Gastrocnemius medialis (tissue), 4 donors: ENCODE measurements around the gene GMCL2. TPM values are rescaled to one million over a fixed set of nuclear protein-coding genes. Genes with fewer than 3 reads are reported as not detected.

Experiments used
- ATAC-seq, 2 donors: fragments of 150-250 bp; one replicate each; pipeline ENCODE4 v1.9.1; 2016
- DNase-seq, 2 donors: peaks; one replicate each; pipeline ENCODE4 v3.0.0-alpha.2; 2019
- H3K27ac ChIP-seq, 4 donors: fragments of 200-600 bp; sonication (generic); 1 replicate in 1 of 4; 2 replicates in 3 of 4; pipeline ENCODE4 v1.5.1; 2016 to 2018; ENCODE audit warnings: mild to moderate bottlenecking in 2 of 4, moderate library complexity in 1 of 4
- H3K27me3 ChIP-seq, 3 donors: fragments of 200-600 bp; sonication (generic) in 2 of 3; 1 replicate in 1 of 3; 2 replicates in 2 of 3; pipeline versions ENCODE4 v1.5.1 to v1.6.0; 2016 to 2019; ENCODE audit warnings: mild to moderate bottlenecking in 1 of 3, moderate library complexity in 1 of 3
- H3K36me3 ChIP-seq, 2 donors: fragments of 200-600 bp; sonication (generic) in 1 of 2; one replicate each; pipeline ENCODE4 v1.5.1; 2017 to 2018
- H3K4me1 ChIP-seq, 2 donors: fragments of 200-600 bp; sonication (generic) in 1 of 2; one replicate each; pipeline ENCODE4 v1.5.1; 2016 to 2017; ENCODE audit warnings: mild to moderate bottlenecking in 2 of 2
- H3K4me3 ChIP-seq, 4 donors: fragments of 200-600 bp; sonication (generic) in 3 of 4; 1 replicate in 1 of 4; 2 replicates in 3 of 4; pipeline ENCODE4 v1.5.1; 2016 to 2019; ENCODE audit warnings: mild to moderate bottlenecking in 2 of 4
- H3K9me3 ChIP-seq, 3 donors: fragments of 200-600 bp; sonication (generic) in 2 of 3; 1 replicate in 1 of 3; 2 replicates in 2 of 3; pipeline ENCODE4 v1.5.1; 2016 to 2019
- CTCF ChIP-seq, 5 experiments: fragments of 450-650 bp in 3 of 5; fragments of 200-600 bp in 2 of 5; sonication (generic) in 2 of 5; IDR thresholded peaks in 4 of 5; conservative IDR thresholded peaks in 1 of 5; 1 replicate in 4 of 5; 2 replicates in 1 of 5; pipeline ENCODE4 v1.5.1; 2016 to 2019; ENCODE audit warnings: antibody characterized with exemption in 5 of 5, mild to moderate bottlenecking in 3 of 5, moderate library complexity in 3 of 5
- POLR2A ChIP-seq, 2 donors: fragments of 450-650 bp; IDR thresholded peaks; one replicate each; pipeline ENCODE4 v1.6.1; 2017; ENCODE audit warnings: antibody characterized with exemption in 2 of 2, mild to moderate bottlenecking in 2 of 2, moderate library complexity in 2 of 2
- in situ Hi-C, 4 donors: fragments of 200-750 bp; cut with MboI; loops; one replicate each; pipeline versions ENCODE4 v1.15.0 to v1.8.0; 2017; ENCODE audit warnings: low sequenced_read_pairs in 4 of 4
- intact Hi-C: fragments of 100-400 bp; cut with DNase I; formaldehyde crosslinking; loops from one replicate; pipeline ENCODE4 v1.15.1; 2023; ENCODE audit warnings: low total_unique reads
- total RNA-seq, 4 donors: library from RNA; depleted of rRNA; stranded (reverse); fragments of >200 nt; gene quantifications; one replicate each; pipeline versions ENCODE4 v1.1.0 to v1.2.3, GENCODE V29; 2016

GMCL2 gene
- total RNA-seq, 4 donors from 2014 or later: not detected

GRCh38 chr5:178212241-178213002 lies 25.3 kb upstream of the GMCL2 start:
- peaks cover 5 to 100% of the 10 kb centered on the region in 2 donors for H3K36me3 ChIP-seq
- no peaks in the 10 kb centered on the region for H3K9me3 ChIP-seq
- H3K4me3 ChIP-seq: no peak overlapping the region
- TF ChIP-seq CTCF (IDR thresholded peaks at IDR 0.05 in 4 of 5, conservative IDR thresholded peaks at IDR 0.05 in 1 of 5) (no peak), POLR2A (IDR thresholded peaks at IDR 0.05) (no peak)
- intact Hi-C loops: no loop called here
- H3K27me3 ChIP-seq: no peaks in the 10 kb centered on the region
- no peak for DNase-seq
- H3K4me1 ChIP-seq: peaks cover 15 to 24% of the 10 kb centered on the region in 2 donors
- H3K27ac ChIP-seq: peak overlapping the region; percentile 6 to 72 (median 36)
- ATAC-seq: peak in 1 of 2 donors; percentile 13
- in situ Hi-C loops: no loop called here

- H3K27me3 ChIP-seq: no peaks in the 10 kb centered on the region
- in situ Hi-C loops (no loop called here), intact Hi-C loops (no loop called here)
- TF ChIP-seq CTCF (IDR thresholded peaks at IDR 0.05 in 4 of 5, conservative IDR thresholded peaks at IDR 0.05 in 1 of 5): no peak
- no peak for TF ChIP-seq POLR2A (IDR thresholded peaks at IDR 0.05)
- H3K27ac ChIP-seq: peak overlapping the region in 2 of 4 donors; percentile 7 to 72
- peaks cover 26 to 34% of the 10 kb centered on the region in 2 donors for H3K4me1 ChIP-seq
- DNase-seq: no peak
- peaks cover 5 to 99% of the 10 kb centered on the region in 2 donors for H3K36me3 ChIP-seq
- no peak overlapping the region for H3K4me3 ChIP-seq
- H3K9me3 ChIP-seq: no peaks in the 10 kb centered on the region
- ATAC-seq: no peak
Measured at GRCh38 chr5:178211095-178212048, 24.2 kb upstream of the GMCL2 start.

DNA sequence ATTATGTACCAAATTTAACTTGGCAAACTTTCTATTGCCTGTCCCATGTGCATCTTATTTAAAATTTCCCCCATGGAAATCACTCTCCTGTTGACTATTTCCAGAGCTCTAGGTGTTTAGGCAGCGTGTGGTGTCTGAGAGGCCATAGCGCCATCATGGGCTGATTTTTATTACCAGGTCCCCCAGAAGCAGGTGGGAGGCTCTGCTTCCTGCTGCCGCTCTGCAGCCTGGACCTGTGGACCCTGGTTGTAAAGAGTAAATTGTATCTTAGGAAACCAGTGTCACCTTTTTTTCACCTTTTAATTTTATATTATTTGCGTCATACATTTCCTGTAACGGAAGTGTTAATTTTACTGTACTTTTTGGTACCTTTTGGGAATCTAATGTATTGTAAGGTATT lies 23.5 kb upstream of the GMCL2 start:
- Histone ChIP-seq H3K4me3 (no peak overlapping the region), H3K36me3 (peaks cover 5 to 92% of the 10 kb centered on the region in 2 donors), H3K27me3 (no peaks in the 10 kb centered on the region), H3K9me3 (no peaks in the 10 kb centered on the region), H3K4me1 (peaks cover 33 to 41% of the 10 kb centered on the region in 2 donors), H3K27ac (no peak overlapping the region)
- no peak for ATAC-seq
- intact Hi-C loops (no loop called here), in situ Hi-C loops (no loop called here)
- TF ChIP-seq POLR2A (IDR thresholded peaks at IDR 0.05): no peak
- TF ChIP-seq CTCF (IDR thresholded peaks at IDR 0.05 in 4 of 5, conservative IDR thresholded peaks at IDR 0.05 in 1 of 5): no peak
- no peak for DNase-seq

DNA sequence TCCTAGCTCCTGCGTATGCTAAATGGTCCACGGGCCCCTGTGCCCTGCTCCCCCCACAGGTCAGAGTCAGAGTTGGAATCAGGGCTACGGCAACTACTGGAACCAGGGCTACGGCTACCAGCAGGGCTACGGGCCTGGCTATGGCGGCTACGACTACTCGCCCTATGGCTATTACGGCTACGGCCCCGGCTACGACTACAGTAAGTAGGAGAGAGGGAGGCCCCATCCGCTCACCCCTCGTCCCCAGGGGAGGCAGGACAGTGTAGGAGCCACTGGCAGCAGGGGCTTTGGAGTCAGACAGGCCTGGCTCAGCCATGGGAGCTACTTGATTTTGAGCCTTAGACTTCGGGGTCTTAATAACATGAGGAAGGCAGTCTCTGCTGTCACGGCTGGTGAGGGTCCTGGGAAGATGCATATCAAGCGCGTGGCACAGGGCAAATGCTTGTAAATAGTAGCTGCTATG lies 22.9 kb upstream of the GMCL2 start:
- intact Hi-C loops: no loop called here
- no peaks in the 10 kb centered on the region for H3K27me3 ChIP-seq
- H3K27ac ChIP-seq: no peak overlapping the region
- no peak overlapping the region for H3K4me3 ChIP-seq
- H3K36me3 ChIP-seq: peaks cover 5 to 87% of the 10 kb centered on the region in 2 donors
- TF ChIP-seq CTCF (IDR thresholded peaks at IDR 0.05 in 4 of 5, conservative IDR thresholded peaks at IDR 0.05 in 1 of 5) (no peak), POLR2A (IDR thresholded peaks at IDR 0.05) (no peak)
- H3K9me3 ChIP-seq: no peaks in the 10 kb centered on the region
- H3K4me1 ChIP-seq: peaks cover 36 to 43% of the 10 kb centered on the region in 2 donors
- ATAC-seq (no peak), DNase-seq (peak in 1 of 2 donors; percentile 9)
- in situ Hi-C loops: no loop called here
